DMS114 treated with DMSO at 0.1 percent for 48 hours (cell line): ENCODE data around the gene OXSR1.
"Not testable (repeated sequence)": the region's sequence is repeated elsewhere in the genome, so short reads cannot be mapped to it uniquely, and the experiment has no call there.

Source experiments
- DNase-seq: peaks from one replicate; lab custom pipeline; 2025; ENCODE audit not compliant: unreplicated experiment; lab: John Stamatoyannopoulos, UW

Gene OXSR1

GRCh38 chr3:38141952-38142273, 23.4 kb upstream of the OXSR1 start:
- DNase-seq = no peak

DNA sequence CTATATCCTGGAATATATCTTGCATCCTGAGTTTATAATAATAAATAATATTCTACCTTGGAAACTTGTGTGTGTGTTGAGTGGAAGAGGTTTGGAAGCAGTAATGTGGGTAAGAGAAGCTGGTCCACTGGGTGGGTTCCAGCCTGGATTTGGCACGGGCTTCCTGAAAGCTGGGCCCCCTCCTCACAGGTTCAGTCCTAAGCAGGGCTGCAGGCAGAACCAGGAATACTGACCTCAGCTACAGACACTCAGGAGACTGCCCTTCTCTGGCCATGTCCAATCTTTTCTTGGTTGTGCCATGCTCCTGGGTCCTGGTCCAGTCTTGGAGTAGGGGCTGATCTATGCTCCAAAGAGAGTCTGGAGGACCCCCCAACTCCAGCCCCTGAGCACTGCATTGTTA, 22.4 kb upstream of the OXSR1 start:
- DNase-seq = no peak

DNA sequence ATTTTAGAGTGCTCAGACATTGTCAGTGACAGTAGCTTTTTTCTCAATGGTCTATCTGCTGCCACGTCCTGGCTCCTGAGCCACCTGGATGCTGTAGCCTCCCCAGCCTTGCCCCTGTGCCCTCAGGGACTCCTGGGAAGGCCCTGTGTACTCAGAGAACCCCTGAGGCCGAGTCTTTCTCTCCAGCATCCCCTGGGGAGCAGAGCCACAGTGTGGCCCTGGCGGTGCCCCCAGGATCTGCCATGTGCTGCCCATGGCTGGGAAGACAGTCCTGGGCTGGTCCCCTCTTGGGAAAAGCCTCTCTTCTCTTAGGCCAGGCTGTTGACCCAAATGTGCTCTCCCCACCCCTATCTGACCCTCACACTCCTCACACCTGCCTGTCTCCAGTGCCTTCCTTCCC, 21.8 kb upstream of the OXSR1 start:
- DNase-seq = no peak

DNA sequence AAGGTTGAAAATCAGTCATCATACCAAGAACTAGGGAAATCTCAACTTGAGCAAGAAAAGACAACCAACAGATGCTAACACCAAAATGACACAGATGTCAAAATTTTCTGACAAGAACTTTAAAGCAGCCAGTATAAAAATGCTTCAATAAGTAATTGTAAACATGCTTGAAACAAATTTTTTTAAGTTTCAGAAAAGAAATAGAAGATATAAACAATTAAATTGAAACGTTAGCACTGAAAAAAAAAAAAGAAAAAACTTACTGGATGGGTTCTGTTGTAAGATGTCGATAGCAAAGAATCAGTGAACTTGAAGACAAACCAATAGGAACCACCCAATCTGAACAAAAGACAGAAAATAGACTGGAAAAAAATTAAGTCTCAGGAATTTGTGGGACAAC, 18.8 kb upstream of the OXSR1 start:
- DNase-seq = no peak

GRCh38 chr3:38147421-38147820, 17.9 kb upstream of the OXSR1 start:
- no peak for DNase-seq

GRCh38 chr3:38148311-38148882, 16.9 kb upstream of the OXSR1 start:
- DNase-seq = no peak

GRCh38 chr3:38149708-38150107, 15.6 kb upstream of the OXSR1 start:
- no peak for DNase-seq

GRCh38 chr3:38150780-38151528, 14.4 kb upstream of the OXSR1 start:
- DNase-seq = no peak

DNA sequence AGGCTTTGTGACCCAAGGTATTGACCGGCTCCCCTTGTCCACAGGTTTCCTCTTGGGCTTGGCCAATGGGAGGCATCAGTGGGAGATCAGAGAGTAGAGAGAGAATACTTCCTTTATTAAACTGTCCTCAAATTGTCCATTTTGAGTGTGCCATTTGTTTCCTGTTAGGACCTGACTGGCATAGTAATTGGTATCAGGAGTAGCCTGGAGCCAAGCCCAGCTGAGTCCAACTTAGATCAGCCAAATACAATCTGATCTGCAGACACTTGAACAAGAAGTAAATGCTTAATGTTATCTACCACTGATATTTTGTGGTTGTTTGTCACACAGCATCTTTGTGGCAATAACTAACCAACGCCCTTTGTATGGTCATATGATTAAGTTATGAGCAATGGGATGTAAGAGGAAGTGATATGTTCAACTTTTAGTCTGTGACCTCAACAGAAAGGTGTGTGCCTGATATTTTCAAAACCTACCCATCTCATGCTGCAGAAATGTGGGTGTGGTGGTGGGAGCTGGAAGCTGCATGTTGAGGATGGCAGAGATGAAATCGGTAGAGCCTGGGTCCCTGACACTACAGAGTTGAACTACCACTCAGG, 13.6 kb upstream of the OXSR1 start:
- DNase-seq = no peak

GRCh38 chr3:38152609-38153008, 12.7 kb upstream of the OXSR1 start:
- DNase-seq = no peak

DNA sequence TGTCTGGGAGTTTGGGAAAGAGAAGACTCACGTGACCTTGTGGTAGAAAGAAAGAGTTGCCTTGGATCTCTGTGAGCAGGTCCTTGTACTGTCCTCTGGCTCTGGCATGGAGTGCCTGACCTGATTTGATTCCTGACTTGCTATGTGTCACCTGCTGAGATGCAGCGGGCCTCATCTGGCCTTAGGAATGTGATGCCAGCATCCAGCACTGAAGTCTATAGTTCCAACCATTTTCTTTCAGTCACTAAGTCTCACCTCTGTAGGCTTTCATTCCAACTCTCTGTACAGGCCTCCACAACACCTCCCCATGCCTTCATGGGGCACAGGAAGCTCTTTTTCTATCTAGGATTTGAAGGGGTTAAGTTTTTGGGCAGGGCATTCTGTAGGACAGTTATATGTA, 12.1 kb upstream of the OXSR1 start:
- no peak for DNase-seq

DNA sequence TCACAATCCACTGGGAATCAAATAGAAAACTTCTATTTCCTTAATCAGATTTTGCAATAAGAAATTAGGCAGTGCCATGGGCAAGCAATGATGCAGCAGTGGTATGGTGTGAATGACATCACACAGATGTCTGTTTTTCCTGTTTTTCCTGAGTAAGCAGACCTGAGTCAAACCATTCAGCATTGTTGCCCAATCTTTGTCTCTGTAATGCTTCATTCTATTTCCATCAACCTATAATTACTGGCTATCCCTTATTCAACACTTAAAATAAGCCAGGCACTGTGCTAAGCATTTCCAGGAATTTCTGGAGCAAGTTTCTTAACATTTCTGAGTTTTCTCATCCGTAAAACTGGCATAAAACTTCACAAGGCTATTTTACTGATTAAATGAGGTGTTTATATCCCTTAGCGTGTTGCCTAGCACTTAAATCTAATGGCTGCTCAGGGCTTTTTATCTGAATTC, 11.3 kb upstream of the OXSR1 start:
- DNase-seq = no peak

- DNase-seq = no peak
Measured at GRCh38 chr3:38154625-38155255, 10.6 kb upstream of the OXSR1 start.

DNA sequence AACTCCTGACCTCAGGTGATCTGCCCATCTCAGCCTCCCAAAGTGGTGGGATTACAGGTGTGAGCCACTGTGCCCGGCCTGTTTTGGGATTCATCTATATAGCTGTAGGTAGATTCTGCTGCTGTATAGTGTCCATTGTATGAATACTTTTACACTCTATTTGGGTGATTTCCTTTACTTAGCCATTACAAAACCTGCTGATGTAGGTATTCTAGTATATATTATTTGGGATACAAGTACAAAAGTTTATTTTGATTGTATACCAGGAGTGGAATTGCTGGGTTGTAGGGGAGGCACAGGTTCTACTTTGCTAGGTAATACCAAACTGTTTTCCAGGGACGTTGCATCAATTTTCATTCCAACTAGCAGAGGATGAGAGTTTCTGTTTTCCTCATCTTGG, 9.5 kb upstream of the OXSR1 start:
- no peak for DNase-seq

DNA sequence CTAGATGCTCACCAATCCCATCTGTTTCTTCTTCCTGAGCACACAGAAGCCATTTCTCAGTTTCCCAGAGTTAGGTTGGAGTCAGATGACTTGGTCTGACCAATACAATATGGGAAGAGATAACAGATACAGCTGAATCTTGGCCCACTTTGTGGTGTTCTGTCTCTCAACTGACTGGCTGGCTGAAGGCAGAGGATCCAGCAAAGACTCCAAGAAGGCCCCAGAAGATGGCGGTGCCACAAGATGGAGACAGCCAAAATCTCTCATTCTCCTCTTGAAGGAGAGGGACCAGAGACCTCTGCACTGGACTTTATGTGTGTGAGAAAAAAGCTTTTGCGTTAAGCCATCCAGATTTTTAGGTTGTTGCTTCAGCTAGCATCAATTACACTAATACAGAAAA, 8.2 kb upstream of the OXSR1 start:
- DNase-seq = no peak

DNA sequence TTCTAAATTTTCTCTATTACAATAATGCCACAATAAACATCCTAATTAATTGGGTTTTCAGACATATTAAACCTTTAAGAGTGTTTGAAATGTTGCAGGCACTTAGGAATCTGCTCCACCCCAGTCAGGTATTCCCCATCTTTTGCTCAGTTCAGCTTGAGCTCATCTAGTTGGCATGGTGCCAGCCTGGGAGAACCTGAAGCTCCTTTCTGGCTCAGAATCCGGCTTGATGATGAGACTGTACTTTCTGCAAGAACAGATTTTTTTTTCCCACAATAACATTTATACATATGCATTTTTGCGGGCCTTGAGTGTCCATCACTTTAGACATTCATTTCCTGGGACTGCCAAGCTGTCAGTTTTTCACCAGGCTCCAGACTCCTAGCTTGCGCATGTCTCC, 7.7 kb upstream of the OXSR1 start:
- no peak for DNase-seq

DNA sequence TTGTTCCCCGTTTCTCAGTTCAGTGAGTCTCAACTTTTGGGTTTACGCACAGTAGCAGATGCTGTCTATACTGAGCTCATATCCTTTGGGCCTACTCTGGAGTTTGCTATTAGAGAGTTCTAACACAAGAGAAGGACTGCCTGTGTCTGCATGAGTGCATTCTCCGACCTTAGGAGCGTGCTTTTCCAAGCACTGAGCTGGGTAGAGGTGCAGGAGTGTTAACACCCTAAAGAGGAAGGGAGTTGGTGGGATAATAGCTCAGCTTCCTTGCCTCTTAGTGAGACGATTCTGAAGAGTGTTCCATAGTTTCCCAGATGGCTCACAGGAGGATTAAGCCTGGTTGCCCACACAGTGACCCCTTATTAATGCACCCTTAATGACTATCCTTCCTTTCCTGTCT, 6.9 kb upstream of the OXSR1 start:
- no peak for DNase-seq

- not testable (repeated sequence) for DNase-seq
Measured at GRCh38 chr3:38160704-38161103, 4.6 kb upstream of the OXSR1 start.

- peak; percentile 22 for DNase-seq
Measured at GRCh38 chr3:38163117-38163840, 2.1 kb upstream of the OXSR1 start.

DNA sequence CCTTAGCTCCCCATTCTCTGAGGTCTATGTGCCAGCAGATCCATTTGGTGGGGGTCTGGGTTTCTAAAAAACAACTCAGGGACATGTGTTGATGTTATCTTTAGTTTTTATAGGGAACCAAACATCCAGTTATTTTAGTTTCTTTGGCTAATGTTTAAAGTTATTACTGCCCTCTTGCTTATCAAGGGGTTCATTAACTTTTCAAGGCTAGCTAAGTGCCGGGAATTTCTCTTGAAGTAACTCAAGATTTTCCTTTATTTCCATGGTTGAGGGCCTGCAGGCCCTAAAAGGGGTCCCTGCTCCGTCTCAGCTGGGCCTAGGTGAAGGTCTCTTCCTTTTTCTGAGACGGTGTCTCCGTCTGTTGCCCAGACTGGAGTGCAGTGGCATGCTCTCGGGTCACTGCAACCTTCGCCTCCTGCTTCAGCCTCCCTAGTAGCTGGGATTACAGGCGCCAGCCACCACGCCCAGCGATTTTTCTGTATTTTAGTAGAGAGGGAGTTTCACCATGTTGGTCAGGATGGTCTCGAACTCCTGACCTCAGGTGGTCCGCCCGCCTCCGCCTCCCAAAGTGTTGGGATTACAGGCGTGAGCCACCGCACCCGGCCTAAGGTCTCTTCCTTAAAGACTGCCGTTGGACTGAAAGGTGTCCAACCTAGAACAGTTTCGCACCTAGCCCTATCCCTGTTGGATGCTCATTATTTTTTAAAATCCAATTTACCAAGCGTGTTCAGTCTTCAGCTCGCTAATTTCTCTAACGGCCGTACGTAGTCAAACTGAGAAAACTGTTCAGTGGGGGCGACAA, 1.3 kb upstream of the OXSR1 start:
- no peak for DNase-seq

DNA sequence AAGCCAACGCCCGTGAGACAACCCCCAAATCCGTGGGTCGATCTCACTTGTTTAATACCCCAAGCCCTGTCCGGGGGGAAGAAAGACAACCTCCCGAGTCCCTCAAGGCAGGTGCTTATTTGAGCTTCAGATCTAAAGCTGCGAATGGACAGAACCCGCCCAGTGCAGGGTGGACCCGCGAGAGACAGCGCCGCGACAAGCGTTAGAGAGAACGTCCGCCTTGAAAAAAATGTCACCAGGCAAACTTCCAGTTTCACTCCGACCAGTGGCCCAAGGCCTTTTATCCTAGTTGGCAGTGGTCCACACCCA, 740 bp upstream of the OXSR1 start:
- no peak for DNase-seq
